Measurements from ENCODE around the gene CFAP65.

DNA sequence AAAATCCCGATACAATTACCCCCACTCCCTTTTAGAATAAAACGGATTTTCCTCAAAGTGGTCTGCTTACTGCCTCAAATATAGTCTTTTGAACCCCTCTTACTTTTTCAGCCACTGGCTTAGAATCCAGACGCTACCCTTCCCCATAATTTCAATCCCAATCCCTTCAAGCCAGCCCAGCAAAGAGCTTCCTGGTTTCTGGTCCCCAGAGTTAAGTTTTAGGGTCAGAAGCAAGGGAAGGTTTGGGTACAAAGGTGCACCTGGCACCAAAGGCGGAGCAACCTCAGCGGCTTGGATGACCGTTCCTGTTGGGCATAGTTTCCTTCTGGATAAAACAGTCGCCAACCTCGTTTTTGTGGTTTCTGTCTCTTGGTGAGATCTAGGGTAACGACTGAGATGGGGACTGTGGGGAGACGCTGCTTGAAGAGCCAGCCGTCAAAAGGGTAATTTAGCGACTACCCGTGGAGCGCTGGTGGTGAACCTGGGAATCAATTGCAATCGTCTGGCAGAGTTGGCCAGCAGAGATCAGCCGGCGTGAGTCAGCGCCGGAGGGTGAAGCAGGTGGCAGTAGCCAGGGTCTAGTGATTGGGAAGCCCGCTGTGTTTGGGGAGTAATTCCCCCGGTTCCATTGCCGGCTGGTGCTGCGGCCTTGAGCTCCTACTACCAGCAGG, 57.9 kb downstream of the CFAP65 start:
- TF ChIP-seq, protein P1, sequence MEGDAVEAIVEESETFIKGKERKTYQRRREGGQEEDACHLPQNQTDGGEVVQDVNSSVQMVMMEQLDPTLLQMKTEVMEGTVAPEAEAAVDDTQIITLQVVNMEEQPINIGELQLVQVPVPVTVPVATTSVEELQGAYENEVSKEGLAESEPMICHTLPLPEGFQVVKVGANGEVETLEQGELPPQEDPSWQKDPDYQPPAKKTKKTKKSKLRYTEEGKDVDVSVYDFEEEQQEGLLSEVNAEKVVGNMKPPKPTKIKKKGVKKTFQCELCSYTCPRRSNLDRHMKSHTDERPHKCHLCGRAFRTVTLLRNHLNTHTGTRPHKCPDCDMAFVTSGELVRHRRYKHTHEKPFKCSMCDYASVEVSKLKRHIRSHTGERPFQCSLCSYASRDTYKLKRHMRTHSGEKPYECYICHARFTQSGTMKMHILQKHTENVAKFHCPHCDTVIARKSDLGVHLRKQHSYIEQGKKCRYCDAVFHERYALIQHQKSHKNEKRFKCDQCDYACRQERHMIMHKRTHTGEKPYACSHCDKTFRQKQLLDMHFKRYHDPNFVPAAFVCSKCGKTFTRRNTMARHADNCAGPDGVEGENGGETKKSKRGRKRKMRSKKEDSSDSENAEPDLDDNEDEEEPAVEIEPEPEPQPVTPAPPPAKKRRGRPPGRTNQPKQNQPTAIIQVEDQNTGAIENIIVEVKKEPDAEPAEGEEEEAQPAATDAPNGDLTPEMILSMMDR (conservative IDR thresholded peaks at IDR 0.05; ENCODE audit: low read depth, low read length): no peak
- no peak for TF ChIP-seq FOS (IDR thresholded peaks at IDR 0.05; ENCODE audit: low read depth, low read length)
- TF ChIP-seq RAD21 (IDR thresholded peaks at IDR 0.05; ENCODE audit: low read length): no peak
- TF ChIP-seq BHLHE40 (IDR thresholded peaks at IDR 0.05; ENCODE audit: low read depth, low read length): no peak
- TF ChIP-seq, protein P2, sequence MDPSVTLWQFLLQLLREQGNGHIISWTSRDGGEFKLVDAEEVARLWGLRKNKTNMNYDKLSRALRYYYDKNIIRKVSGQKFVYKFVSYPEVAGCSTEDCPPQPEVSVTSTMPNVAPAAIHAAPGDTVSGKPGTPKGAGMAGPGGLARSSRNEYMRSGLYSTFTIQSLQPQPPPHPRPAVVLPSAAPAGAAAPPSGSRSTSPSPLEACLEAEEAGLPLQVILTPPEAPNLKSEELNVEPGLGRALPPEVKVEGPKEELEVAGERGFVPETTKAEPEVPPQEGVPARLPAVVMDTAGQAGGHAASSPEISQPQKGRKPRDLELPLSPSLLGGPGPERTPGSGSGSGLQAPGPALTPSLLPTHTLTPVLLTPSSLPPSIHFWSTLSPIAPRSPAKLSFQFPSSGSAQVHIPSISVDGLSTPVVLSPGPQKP (IDR thresholded peaks at IDR 0.05; ENCODE audit: borderline replicate concordance, low read depth, low read length): no peak
- TF ChIP-seq POLR2A (IDR thresholded peaks at IDR 0.05; ENCODE audit: low read depth, low read length): no peak

All from IMR-90 (cell line).